ENCODE results near the gene ZBTB20. TPM values are rescaled to one million over a fixed set of nuclear protein-coding genes. Genes with fewer than 3 reads are reported as not detected.

Gene ZBTB20
- total RNA-seq, 1 experiment from 2014 or later, result 12.8 TPM

DNA sequence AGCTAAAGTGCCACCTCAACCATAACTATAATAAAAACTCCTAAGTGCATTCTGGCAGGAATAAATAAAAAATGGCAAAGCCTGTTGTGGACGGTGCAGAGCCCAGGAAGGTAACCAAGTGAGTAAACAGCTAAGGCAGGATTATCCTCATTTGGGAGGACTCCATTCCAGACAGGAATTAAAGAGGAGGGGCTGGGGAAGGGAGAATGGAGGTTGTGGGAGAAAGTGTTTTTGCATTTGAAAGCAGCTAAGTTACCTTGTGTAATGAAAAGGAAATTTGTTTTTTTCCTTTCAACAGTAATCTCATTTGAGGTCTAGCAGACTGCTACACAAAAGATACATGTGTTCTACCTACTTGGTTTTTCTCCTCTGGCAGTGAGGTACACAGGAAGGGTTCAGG, 604.7 kb downstream of the ZBTB20 start:
- Mint-ChIP-seq H3K36me3 (ENCODE audit: insufficient read depth, unreplicated experiment) (no peaks in the 10 kb centered on the region), H3K4me1 (ENCODE audit: low read depth, unreplicated experiment) (peaks cover 19% of the 10 kb centered on the region), H3K27me3 (ENCODE audit: insufficient read depth, unreplicated experiment) (no peaks in the 10 kb centered on the region), H3K9me3 (ENCODE audit: unreplicated experiment) (peaks cover 9% of the 10 kb centered on the region), H3K4me3 (ENCODE audit: unreplicated experiment) (no peak overlapping the region), H3K27ac (ENCODE audit: unreplicated experiment) (no peak overlapping the region)
- Histone ChIP-seq H3K4me1 (peaks cover 6% of the 10 kb centered on the region; the same call in 1 of the 2 replicates), H3K9me3 (no peaks in the 10 kb centered on the region), H3K27me3 (replicated peaks; ENCODE audit: control insufficient read depth, insufficient read depth, low read length) (no peaks in the 10 kb centered on the region), H3K4me3 (ENCODE audit: low read depth, low read length) (no peak overlapping the region), H3K36me3 (ENCODE audit: control insufficient read depth, insufficient read depth, low read length) (no peaks in the 10 kb centered on the region)
- no TSS peak for BruUV-seq (replicated peaks)
- intact Hi-C loops (cut with micrococcal nuclease; ENCODE audit: unreplicated experiment), result no loop called here
- DNase-seq, result no peak
- CTCF ChIA-PET, result no interaction called here
- POLR2A ChIA-PET, result no interaction called here
- TF ChIP-seq, protein P1, sequence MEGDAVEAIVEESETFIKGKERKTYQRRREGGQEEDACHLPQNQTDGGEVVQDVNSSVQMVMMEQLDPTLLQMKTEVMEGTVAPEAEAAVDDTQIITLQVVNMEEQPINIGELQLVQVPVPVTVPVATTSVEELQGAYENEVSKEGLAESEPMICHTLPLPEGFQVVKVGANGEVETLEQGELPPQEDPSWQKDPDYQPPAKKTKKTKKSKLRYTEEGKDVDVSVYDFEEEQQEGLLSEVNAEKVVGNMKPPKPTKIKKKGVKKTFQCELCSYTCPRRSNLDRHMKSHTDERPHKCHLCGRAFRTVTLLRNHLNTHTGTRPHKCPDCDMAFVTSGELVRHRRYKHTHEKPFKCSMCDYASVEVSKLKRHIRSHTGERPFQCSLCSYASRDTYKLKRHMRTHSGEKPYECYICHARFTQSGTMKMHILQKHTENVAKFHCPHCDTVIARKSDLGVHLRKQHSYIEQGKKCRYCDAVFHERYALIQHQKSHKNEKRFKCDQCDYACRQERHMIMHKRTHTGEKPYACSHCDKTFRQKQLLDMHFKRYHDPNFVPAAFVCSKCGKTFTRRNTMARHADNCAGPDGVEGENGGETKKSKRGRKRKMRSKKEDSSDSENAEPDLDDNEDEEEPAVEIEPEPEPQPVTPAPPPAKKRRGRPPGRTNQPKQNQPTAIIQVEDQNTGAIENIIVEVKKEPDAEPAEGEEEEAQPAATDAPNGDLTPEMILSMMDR (IDR thresholded peaks at IDR 0.05; ENCODE audit: insufficient read depth in 1 of 2, low read depth in 1 of 2, low read length in 1 of 2, severe bottlenecking in 1 of 2, unreplicated experiment in 1 of 2), result no peak

DNA sequence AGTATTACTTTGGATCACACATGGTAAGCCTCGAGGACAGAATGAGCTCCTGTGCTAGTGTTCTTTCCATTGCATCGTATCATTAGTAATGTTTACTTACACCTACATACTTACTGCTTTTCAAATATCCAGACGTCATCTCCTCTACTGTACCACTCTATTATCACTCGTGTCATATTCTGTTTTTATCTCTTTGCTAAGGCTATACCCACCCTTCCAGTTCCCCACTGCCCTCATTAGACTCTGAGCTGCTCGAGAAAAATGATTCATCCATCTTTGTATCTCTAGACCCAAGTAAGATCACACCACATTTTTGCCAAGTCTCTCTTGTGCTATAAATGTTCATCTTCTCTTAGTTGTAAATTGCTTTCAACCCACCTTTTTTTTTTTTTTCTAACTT, 607.6 kb downstream of the ZBTB20 start:
- no peak overlapping the region for H3K4me3 Mint-ChIP-seq (ENCODE audit: unreplicated experiment)
- H3K4me1 Mint-ChIP-seq (ENCODE audit: low read depth, unreplicated experiment), result peaks cover 10% of the 10 kb centered on the region
- intact Hi-C loops (cut with micrococcal nuclease; ENCODE audit: unreplicated experiment), result no loop called here
- Histone ChIP-seq H3K36me3 (ENCODE audit: control insufficient read depth, insufficient read depth, low read length) (no peaks in the 10 kb centered on the region), H3K9me3 (no peaks in the 10 kb centered on the region), H3K4me3 (ENCODE audit: low read depth, low read length) (no peak overlapping the region), H3K27me3 (replicated peaks; ENCODE audit: control insufficient read depth, insufficient read depth, low read length) (no peaks in the 10 kb centered on the region), H3K4me1 (peaks cover under 1% of the 10 kb centered on the region; the same call in 1 of the 2 replicates)
- H3K27me3 Mint-ChIP-seq (ENCODE audit: insufficient read depth, unreplicated experiment), result no peaks in the 10 kb centered on the region
- ChIA-PET POLR2A (no interaction called here), CTCF (no interaction called here)
- H3K9me3 Mint-ChIP-seq (ENCODE audit: unreplicated experiment), result peaks cover 17% of the 10 kb centered on the region
- no peak for DNase-seq
- no TSS peak for BruUV-seq (replicated peaks)
- H3K36me3 Mint-ChIP-seq (ENCODE audit: insufficient read depth, unreplicated experiment), result no peaks in the 10 kb centered on the region
- H3K27ac Mint-ChIP-seq (ENCODE audit: unreplicated experiment), result no peak overlapping the region
- TF ChIP-seq, protein P1 (IDR thresholded peaks at IDR 0.05; ENCODE audit: insufficient read depth in 1 of 2, low read depth in 1 of 2, low read length in 1 of 2, severe bottlenecking in 1 of 2, unreplicated experiment in 1 of 2), result no peak

DNA sequence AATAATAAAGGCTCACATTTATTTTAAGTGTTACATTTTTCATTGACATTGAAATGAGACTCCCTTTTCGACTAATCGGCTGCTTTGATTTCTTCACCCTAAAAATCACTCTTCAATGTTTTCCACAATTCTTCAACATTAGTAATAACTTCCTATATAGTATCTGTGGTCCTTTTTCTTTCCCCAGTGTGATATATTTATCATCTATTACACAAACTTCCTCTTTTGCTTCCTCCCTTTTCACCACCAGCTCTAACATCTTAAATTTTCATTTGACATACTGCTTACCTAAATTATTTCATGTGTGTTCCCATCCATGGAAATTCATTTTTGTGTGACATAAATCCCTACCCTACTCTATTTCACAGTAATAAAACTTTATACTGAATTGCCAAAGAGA, 608.9 kb downstream of the ZBTB20 start:
- Histone ChIP-seq H3K36me3 (ENCODE audit: control insufficient read depth, insufficient read depth, low read length) (no peaks in the 10 kb centered on the region), H3K9me3 (no peaks in the 10 kb centered on the region), H3K4me1 (no peaks in the 10 kb centered on the region), H3K27me3 (replicated peaks; ENCODE audit: control insufficient read depth, insufficient read depth, low read length) (no peaks in the 10 kb centered on the region), H3K4me3 (ENCODE audit: low read depth, low read length) (no peak overlapping the region)
- Mint-ChIP-seq H3K4me3 (ENCODE audit: unreplicated experiment) (no peak overlapping the region), H3K36me3 (ENCODE audit: insufficient read depth, unreplicated experiment) (no peaks in the 10 kb centered on the region), H3K27ac (ENCODE audit: unreplicated experiment) (no peak overlapping the region), H3K4me1 (ENCODE audit: low read depth, unreplicated experiment) (peaks cover 6% of the 10 kb centered on the region), H3K9me3 (ENCODE audit: unreplicated experiment) (peaks cover 17% of the 10 kb centered on the region), H3K27me3 (ENCODE audit: insufficient read depth, unreplicated experiment) (no peaks in the 10 kb centered on the region)
- ChIA-PET CTCF (no interaction called here), POLR2A (no interaction called here)
- no TSS peak for BruUV-seq (replicated peaks)
- no peak for DNase-seq
- TF ChIP-seq, protein P1 (IDR thresholded peaks at IDR 0.05; ENCODE audit: insufficient read depth in 1 of 2, low read depth in 1 of 2, low read length in 1 of 2, severe bottlenecking in 1 of 2, unreplicated experiment in 1 of 2), result no peak
- intact Hi-C loops (cut with micrococcal nuclease; ENCODE audit: unreplicated experiment), result no loop called here

Data from Caco-2 (cell line).